Globus pallidus (tissue), 1 donor: ENCODE measurements around the gene SF3A1.
"Not testable (repeated sequence)": the region's sequence is repeated elsewhere in the genome, so short reads cannot be mapped to it uniquely, and the experiment has no call there.

ENCODE experiments used
- DNase-seq: peaks from one replicate; pipeline ENCODE4 v3.0.0-alpha.2; 2015; ENCODE audit warnings: low spot score

The SF3A1 gene

DNA sequence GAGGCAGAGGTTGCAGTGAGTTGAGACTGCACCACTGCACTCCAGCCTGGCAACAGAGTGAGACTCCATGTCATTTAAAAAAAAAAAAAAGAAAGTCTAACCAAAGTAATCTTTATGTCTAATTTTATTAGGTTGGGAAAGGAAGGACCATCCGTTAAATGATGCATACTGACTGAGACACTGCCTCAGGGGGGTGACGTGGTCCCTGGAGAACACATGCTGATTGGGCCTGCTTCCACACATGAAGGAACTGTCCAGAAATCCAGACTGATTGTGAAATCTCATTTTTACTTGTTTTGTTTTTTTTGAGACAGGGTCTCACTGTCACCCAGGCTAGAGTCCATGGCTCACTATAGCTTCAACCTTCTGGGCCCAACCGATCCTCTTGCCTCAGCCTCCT lies 5.5 kb downstream of the SF3A1 start:
- DNase-seq, result no peak

DNA sequence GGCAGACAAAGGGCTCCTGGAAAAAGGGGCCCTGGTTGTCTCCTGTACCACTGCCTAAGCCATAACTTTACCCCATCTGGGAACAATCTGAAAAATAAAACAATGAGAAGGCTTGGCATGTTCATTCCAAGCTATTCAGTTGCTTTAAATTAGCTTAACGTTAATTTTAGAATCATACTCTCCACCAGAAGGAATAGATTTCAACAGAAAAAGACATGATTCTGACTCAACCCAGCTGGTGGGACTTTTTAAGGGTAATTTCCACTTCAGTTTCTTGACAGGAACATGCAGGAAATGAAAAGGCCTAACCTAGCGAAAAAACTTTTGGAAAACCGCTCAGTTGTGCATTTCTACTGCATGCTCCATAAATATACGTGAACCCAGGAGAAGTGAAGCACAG lies 7.9 kb downstream of the SF3A1 start:
- DNase-seq, result no peak

DNA sequence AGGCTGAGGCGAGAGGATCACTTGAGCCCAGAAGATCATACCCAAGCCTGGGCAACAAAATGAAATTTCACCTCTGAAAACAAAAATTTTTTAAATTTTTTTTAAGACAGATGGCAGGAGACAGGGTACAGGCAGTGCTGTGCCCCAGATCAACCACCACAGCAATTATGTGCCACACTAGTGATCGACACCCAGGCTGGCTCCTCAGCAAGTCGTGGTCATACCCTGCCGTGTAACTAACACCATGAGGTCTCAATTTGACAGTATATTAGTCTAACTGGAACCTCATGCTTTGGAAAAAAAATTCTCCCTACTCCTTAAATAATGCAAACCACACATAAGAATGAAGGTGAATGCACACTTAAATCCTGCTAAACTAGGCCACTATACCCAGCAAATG lies 8.3 kb downstream of the SF3A1 start:
- no peak for DNase-seq

DNA sequence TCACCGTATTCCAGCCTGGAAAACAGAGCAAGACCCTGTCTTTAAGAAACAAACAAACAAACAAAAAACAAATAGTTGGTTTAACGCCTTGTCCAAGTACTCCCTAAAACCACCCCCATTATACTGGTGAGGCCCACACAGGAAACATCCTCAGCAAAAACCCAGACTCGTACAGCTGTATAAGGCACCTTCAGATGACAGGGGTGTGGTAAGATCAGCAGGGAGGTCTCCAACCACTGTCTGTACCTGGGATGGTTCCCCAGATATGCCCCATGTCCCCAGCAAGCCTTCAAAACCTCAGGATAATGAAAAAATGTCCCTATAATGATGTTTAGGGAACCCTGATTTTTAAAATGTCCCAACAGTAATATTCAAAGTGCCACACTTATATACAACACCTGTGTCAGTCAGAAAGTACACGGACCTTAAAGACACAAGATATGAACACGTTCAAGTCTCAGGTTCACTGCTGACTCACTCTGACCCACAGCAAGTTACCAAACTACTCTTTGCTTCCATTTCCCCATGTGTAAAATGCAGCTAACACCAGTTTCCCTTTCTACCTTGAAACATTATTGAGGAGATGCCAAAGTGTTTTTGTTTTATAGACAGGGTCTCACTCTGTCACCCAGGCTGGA lies 9.3 kb downstream of the SF3A1 start:
- DNase-seq, result no peak

DNA sequence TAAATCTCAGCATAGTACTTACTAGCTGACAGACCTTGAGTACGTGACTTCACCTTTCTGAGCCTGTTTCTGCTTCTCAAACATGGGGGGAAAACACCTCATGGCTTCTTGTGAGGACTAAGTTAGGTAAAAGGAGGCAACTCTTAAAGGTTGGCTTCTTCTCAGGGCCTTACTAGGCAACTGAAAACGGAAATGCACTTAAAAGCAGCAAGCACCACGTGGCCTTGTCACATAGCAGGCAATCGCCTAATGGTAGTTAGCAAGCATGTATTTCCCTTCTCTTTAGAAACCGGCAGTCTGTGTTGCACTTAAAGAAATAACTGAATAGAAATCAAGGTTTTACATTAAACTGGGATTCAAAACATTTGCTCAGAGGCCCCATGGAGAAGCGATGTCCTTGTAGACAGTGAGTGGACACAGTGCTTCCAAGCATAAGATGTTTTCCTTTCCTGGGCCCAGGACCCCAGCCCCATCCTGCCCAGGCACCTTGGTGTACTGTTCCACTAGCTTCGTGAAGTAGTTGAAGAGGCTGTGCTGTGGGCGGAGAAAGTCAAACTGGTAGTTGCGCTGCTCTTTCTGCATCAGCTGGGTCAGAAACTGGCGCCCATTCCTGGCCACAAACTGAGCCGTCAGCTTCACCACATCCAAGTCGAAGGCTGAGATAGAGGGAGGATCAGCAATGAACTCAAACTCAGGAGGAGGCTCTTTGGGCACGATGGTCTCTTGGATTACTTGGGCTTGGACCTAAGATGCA lies 12.1 kb downstream of the SF3A1 start:
- no peak for DNase-seq

DNA sequence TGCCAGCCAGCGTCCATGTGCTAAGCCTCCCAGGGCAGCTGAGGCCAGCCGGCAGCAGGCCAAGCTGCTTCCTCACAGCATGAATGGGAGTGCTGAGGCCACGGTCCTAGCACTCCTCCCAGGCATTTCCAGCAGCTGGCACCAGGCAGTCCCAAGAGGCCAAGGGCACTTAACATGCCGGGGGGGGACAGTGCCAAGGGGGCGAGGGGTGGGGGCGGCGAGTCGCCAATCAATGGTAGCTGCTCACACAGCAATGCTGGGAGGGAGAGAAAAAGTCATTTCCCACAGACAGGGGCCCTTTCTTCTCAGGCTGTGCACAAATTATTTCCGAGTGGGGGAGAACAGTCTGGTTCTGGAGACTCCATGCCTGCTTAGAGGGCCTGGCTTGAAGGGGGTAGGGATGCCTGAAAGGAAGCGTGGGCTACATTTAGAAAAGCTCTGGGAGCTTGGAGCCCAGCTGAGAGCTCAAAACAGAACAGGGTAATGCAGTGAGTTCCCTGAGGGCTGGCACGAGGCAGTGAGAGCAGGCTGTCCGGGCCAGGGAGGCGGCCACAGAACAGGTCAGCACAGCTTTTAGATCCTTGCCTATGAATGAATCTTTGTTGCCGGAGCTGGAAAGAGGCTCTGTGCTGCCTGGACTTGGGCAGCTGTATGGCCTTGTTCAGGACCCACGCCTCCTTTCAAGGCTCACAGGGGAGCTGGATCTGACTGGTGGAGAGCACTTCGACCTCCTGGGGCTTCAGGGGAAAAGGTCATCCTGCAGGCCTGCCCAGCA lies 15.6 kb downstream of the SF3A1 start:
- peak; percentile 91 for DNase-seq

DNA sequence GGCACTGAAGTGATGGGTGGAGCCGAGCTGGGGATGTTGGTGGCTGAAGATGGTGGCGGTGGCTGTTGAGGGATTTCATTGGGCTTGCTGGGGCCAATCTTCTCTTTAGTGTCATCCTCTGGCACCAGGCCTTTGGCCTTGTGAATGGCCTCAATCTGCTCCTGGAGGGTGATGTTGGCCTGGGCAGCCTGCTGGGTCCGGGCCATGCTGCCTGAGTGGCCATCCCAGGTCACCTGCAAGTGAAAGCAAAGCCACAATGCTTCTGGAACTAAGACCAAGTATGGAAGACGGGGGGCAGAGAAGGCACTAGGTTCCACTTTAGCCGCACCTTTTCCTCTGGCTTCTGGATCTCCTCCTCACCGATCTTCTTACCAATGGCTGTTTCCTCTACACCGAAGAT lies 17.9 kb downstream of the SF3A1 start:
- no peak for DNase-seq

DNA sequence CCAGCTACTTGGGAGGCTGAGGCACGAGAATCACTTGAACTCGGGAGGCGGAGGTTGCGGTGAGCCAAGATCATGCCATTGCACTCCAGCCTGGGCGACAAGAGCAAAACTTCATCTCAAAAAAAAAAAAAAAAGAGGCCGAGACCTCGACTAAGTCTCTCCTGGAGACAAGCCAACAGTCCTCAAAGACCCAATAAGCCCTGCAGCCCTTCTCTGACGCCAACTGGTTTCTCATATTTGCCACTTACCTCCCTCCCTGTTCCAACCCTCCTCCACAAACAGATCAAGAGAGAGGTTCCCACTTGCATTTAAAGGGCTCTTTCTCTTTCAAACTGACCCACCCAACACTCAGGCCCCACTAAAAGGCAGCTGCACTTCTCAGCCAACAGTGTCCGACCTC lies 18.4 kb downstream of the SF3A1 start:
- DNase-seq, result not testable (repeated sequence)

DNA sequence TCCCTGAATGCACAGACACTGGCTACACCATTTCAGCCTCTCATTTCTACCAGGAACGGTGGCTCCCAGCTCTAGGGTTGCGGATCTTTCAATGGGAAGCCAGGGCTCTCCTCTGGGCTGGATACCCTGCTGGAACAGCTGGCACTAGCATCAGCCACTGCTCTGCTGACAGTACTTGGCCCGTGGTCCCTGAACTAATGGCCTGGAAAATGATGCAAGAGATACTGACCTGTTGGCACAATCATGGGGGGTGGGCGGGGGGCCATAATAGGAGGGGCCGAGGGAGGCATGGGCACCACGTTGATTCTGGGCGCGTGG lies 19.3 kb downstream of the SF3A1 start:
- no peak for DNase-seq

DNA sequence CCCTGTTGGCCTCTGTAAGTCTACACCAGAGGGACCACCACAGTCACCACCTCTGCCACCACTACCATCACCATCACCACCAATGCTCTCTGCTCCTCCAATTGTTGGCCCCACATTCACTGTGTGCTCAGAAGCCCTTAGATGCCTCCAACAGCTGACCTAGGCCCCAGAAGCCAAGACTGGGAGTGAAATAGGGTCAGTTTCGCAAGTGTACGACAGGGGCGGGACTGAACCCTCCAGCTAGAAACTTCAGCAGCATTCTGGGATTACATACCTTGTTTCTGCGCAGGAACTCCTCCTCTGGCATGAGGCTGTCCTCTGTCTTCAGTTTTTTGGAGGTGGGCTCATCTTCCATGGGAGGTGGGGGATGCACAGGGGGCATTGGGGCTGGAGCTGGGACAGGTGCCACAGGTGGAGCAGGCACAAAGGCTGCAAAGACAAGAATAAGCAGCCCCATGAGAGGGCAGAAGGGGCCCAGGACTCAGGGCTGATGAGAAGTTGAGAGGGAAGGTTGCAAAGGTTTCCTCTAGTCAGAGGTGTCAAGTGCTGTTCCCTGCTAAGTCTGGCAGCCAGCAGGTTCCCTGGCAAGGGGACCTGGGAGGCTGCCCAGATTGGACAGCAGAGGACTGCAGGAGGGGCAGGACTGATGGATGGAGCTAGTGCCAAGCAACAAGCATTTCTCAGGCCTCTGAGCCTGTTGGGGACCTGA lies 19.8 kb downstream of the SF3A1 start:
- DNase-seq, result peak; percentile 36

DNA sequence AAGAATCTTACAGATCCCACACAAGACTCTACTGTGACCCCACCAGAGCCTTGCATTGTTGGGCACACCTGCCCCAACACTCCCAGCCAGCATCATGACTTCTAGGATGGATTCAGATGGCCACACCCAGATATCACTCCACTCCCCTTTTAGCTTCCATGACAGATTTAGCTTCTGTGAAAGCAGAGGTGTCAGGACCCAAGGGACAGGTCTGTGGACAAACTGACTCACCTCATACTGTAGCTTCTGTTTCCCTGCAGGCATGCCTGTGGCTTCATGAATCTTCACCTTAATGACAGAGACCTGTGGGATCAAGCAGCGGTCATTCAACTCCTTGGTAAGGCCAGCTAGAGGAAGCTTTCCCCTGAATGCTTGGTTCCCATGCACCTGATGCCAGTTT lies 21.5 kb downstream of the SF3A1 start:
- DNase-seq, result no peak

DNA sequence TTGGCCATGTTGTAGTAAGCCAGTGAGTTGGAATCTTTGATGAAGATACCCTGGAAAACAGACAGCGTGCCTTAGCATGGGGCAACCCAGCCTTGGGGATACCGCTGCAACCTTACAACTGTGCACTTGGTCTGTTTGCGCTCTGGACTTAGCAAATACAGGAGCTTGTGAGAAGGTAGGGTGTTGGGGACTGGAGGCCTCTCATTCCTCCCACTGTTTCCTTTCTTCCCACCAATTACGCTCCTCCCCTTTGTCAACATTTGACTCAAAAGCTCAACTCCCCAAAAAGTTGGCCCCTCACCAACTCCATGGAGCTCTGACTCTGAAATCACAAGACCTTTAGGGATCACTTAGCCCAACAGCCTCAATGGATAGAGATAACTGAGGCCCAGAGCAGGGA lies 22.0 kb downstream of the SF3A1 start:
- no peak for DNase-seq

DNA sequence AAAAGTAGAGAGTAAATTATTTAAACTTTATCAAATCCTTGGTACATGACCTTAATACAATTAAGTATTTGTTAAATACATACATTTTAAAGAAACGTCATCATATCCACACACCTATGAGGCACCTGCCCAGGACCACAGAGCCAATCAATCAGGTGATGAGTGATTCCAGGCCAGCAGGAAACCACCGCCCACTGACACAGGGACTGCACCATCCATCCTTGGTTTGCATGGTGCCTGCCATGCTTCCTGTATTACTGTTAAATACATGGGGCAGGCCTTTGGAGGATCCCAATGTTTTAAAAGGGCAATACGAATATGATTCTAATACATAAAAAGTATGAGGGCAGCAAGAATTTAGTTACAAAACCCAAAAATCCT lies 23.0 kb downstream of the SF3A1 start:
- no peak for DNase-seq

DNA sequence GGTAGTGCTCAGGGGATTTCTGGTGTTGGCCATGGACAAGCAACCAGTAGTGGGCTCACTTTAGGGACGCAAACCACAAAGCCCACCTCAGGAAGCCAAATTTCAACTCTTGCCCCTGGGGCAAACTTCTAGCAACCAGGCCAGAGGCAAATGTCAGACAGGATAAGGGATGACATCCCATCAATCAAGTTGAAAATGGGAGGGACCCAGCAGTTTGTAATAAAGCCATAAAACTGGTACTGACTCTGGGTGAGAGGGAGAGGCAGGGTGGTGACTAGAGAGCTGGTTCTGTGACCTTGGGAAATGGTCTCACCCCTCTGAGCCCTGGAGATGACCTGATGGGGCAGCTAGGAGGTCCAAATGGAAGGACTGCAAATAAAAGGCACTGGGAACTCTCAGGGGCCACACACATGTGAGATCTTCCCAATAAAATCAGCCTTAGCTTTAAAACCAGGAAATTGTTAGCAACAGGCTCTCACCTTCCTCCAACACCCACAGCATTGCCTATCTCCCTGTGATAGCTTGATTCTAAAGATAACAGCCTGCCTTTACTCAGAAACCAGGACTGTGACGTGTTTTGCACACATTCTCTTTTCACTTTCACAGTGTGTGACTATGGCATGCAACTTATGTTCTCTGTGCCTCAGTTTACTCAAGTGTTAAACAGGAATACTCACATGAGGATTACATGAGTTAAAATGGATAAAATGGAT lies 23.5 kb downstream of the SF3A1 start:
- DNase-seq, result no peak

DNA sequence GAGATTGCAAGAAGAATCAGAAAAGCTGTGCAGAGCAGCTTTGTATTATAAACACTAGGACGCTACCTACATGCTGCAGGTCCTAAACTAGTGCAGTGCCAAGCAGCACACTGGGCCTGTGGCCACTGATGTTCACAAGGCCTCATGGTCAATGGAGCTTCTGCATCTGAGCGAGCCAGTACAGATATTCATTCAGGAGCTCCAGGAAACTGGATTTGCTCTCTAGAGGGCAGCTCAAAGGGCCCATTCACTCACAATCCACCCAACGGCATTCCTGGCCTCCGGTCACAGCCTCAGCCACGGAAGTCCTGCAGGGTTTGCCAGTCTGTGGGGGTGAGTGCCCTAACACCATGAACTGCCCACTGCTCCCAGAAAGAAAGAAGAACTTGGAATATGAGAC lies 24.1 kb downstream of the SF3A1 start:
- DNase-seq, result peak; percentile 52

DNA sequence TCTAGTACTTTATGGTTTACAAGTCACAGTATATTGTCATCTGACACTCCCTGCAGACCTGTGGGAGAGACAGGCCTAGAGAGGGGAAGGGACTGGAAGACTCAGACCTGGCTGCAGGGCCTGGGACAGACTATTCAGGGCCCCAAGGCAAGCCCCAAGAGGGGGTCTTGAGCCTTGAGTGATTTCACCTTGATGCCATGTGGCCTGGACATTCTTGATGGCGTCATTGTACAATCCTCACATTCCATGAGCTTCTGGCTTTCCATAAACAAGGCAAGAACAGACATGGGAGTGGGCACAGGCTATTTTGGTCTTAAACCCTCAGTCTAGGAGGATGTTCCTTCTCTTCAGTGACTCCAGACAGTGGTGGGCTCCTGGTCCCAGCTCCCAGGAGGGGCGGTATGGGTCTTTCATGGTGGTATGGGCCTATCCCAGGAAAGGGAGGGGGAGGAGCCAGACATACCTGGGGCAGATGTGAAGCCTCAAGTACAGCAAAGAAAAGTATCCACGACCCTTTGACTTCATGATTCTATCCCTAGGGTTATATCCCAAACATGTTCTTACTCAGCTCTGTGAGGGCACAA lies 28.1 kb downstream of the SF3A1 start:
- no peak for DNase-seq

DNA sequence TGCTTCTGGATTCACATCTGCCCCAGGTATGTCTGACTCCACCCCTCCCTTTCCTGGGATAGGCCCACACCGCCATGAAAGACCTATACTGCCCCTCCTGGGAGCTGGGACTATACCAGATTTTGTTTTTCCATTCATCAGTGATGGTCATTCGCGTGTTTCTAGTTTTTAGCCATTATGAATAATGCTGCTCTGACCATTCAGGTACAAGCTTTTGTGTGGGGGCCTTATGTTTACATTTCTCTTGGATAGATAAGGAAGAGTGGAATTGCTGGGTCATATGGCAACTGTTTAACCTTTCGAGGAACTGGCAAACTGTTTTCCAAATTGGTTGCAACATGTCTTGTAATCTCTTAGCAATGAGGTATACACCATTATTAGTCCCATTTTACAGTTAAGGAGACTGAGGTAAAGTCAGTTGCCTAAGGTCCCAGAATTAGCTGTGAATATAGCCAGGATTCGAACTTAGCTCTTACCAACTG lies 28.8 kb downstream of the SF3A1 start:
- DNase-seq, result no peak

DNA sequence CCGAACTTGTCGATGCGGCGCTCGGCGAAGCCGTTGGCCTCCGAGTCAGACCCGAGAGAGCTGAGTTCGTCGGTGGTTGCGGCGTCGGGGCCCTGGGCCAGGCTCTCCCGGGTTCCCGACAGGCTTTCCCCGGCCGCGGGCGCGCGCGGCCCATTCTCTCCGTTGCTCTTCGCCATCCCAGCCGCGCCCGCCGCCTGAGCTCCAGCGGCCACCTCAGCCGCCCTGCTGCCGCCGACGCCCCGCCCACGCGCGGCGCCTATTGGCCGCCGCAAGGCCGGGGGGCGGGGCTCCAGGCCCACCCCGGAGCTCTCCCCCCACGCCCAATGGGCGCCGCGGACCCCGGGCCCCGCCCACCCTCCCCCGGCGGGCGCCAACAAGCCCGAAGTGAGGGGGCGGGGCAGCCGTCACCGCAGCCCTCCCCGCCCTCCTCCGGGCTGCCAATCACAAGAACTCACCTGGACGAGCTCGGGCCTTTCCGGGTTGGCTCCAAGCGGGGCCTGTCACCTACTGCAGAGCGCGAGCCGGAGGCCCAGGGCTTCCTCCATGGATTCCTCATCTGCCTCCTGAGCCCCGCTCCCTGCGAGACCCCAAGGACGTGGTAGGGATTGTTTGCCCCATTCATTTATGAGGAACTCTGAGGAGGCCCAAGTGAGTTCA lies 29.9 kb downstream of the SF3A1 start, which contains the start of gene TBC1D10A:
TSS of gene TBC1D10A (minus strand) at position 236 of the 657 bp plus-strand sequence. CDS start at position 176, 60 bp downstream.
- peak; percentile 85 for DNase-seq

DNA sequence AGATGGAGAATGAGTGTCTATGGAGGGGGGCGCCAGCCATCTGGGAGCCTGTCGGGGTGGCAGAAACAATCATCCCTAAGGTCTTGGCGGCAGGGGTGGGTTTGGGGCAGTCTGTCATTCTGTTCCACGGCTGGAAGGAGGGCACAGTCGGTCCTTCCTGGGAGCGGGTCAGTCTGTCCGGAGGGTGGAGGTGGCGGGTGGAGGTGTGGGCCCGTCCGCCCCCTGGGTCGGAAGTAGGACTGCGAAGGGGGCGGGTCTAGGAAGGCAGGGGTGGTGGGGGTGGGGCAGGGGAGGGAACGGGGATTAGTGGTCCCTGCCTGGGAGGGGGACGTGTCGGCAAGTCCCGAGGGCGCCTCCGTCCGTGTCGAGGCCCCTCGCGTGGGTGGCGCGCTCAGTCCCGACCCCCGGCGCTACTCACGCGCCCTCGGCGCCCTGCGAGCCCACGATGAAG lies 30.4 kb downstream of the SF3A1 start:
- DNase-seq, result no peak

DNA sequence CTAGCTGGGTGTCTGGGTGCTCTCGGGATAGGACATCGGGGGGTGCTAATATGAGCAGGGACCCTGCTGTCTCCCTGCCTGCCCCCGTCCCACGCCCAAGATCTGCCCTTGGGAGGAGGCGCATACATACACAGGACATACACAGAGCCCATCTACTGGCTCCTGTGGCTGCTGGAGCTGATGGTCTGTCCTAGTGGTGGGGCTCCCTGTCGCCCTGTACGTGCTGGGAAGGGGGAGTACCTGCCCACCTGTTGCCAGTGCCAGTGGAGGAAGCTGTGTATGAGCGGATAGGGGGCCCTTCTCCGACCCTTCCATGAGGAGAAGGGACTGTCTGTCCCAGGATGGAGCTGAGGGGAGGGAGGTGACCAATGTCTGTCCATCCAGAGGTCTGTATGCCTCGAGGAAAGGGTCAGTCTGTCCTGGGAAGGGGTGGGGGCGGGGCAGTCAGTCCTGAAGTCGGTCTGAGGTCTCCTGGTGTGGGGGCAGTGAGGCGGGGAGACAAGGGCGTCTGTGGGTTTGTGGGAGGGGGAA lies 30.9 kb downstream of the SF3A1 start:
- no peak for DNase-seq
